GM19023 (cell line): ENCODE results near the gene MT1F.
"Not testable (repeated sequence)": the region's sequence is repeated elsewhere in the genome, so short reads cannot be mapped to it uniquely, and the experiment has no call there.

Experiments used
- ATAC-seq: cut with Tn5 transposase; IDR thresholded peaks from one replicate; pipeline ENCODE4 v1.9.1; 2021; ENCODE audit warnings: mild to moderate bottlenecking, moderate library complexity; ENCODE audit not compliant: unreplicated experiment

MT1F gene

GRCh38 chr16:56657555-56658326 is at the start of gene MT1F:
MT1F (plus strand) TSS chr16:56657959; CDS start chr16:56658059, 100 bp downstream.
- no peak for ATAC-seq

- ATAC-seq: peak; percentile 96
Observed at GRCh38 chr16:56608043-56608875, 49.5 kb upstream of the MT1F start, which contains the start of gene MT2A. MT2A (plus strand) TSS chr16:56608584; CDS start chr16:56608656, 72 bp downstream.

- no peak for ATAC-seq
Observed at GRCh38 chr16:56608876-56609462, 48.8 kb upstream of the MT1F start.

- peak; percentile 30 for ATAC-seq
Observed at GRCh38 chr16:56609463-56609921, 48.3 kb upstream of the MT1F start.

GRCh38 chr16:56610017-56610608 is 47.6 kb upstream of the MT1F start:
- ATAC-seq: no peak

GRCh38 chr16:56610609-56611111 is 47.1 kb upstream of the MT1F start:
- ATAC-seq: no peak

GRCh38 chr16:56611281-56611833 is 46.4 kb upstream of the MT1F start:
- ATAC-seq: no peak

- no peak for ATAC-seq
Observed at GRCh38 chr16:56613706-56614105, 44.1 kb upstream of the MT1F start.

GRCh38 chr16:56614549-56614991 is 43.2 kb upstream of the MT1F start:
- no peak for ATAC-seq

- no peak for ATAC-seq
Observed at GRCh38 chr16:56615353-56615752, 42.4 kb upstream of the MT1F start.

- ATAC-seq: no peak
Observed at GRCh38 chr16:56616608-56617211, 41.0 kb upstream of the MT1F start.

GRCh38 chr16:56617212-56618085 is 40.3 kb upstream of the MT1F start:
- no peak for ATAC-seq

- ATAC-seq: no peak
Observed at GRCh38 chr16:56618138-56618537, 39.6 kb upstream of the MT1F start.

GRCh38 chr16:56620339-56620897 is 37.3 kb upstream of the MT1F start:
- no peak for ATAC-seq

GRCh38 chr16:56621665-56622445 is 35.9 kb upstream of the MT1F start:
- ATAC-seq: not testable (repeated sequence)

- ATAC-seq: not testable (repeated sequence)
Observed at GRCh38 chr16:56623184-56623583, 34.6 kb upstream of the MT1F start.

- ATAC-seq: no peak
Observed at GRCh38 chr16:56623637-56624036, 34.1 kb upstream of the MT1F start.
